Spleen (tissue), 11 donors: ENCODE results near the gene FAHD1. TPM values are rescaled to one million over a fixed set of nuclear protein-coding genes. Genes with fewer than 3 reads are reported as not detected.

Experiments
- DNase-seq: peaks from one replicate; pipeline ENCODE4 v3.0.0-alpha.2; 2020
- H3K27ac ChIP-seq, 8 donors: fragments of 200-600 bp; sonication (generic) in 7 of 8; 1 replicate in 4 of 8; 2 replicates in 4 of 8; pipeline versions ENCODE4 v1.5.0 to v1.8.0; 2016 to 2021; ENCODE audit warnings: inconsistent platforms in 4 of 8, mild to moderate bottlenecking in 4 of 8, moderate library complexity in 1 of 8
- H3K27me3 ChIP-seq, 7 donors: fragments of 200-600 bp; sonication (generic) in 6 of 7; replicated peaks in 1 of 7; 1 replicate in 4 of 7; 2 replicates in 3 of 7; pipeline versions ENCODE4 v1.5.0 to v1.8.0; 2016 to 2021; ENCODE audit warnings: inconsistent platforms in 3 of 7, mild to moderate bottlenecking in 1 of 7
- H3K36me3 ChIP-seq, 6 donors: fragments of 200-600 bp; sonication (generic) in 5 of 6; 1 replicate in 4 of 6; 2 replicates in 2 of 6; pipeline versions ENCODE4 v1.5.0 to v1.8.0; 2016 to 2021; ENCODE audit warnings: inconsistent platforms in 2 of 6
- H3K4me1 ChIP-seq, 6 donors: fragments of 200-600 bp; sonication (generic) in 5 of 6; 1 replicate in 3 of 6; 2 replicates in 3 of 6; pipeline versions ENCODE4 v1.5.0 to v1.8.0; 2016 to 2021; ENCODE audit warnings: inconsistent platforms in 3 of 6
- H3K4me3 ChIP-seq, 8 donors: fragments of 200-600 bp; sonication (generic) in 7 of 8; 1 replicate in 4 of 8; 2 replicates in 4 of 8; pipeline versions ENCODE4 v1.5.0 to v1.8.0; 2016 to 2021; ENCODE audit warnings: inconsistent platforms in 4 of 8, mild to moderate bottlenecking in 4 of 8, moderate library complexity in 2 of 8
- H3K9me3 ChIP-seq, 8 donors: fragments of 200-600 bp; sonication (generic) in 7 of 8; 1 replicate in 4 of 8; 2 replicates in 4 of 8; pipeline versions ENCODE4 v1.5.0 to v1.8.0; 2016 to 2021; ENCODE audit warnings: inconsistent platforms in 4 of 8
- CTCF ChIP-seq, 11 experiments: fragments of 200-600 bp in 7 of 11; fragments of 450-650 bp in 4 of 11; sonication (generic) in 4 of 11; IDR thresholded peaks in 8 of 11; conservative IDR thresholded peaks in 3 of 11; 1 replicate in 7 of 11; 2 replicates in 4 of 11; pipeline versions ENCODE4 v1.4.0 to v1.8.0; 2016 to 2021; ENCODE audit warnings: antibody characterized with exemption in 11 of 11, inconsistent platforms in 4 of 11, mild to moderate bottlenecking in 1 of 11
- POLR2A ChIP-seq, 3 donors: fragments of 450-650 bp; IDR thresholded peaks; one replicate each; pipeline ENCODE4 v1.5.1; 2017; ENCODE audit warnings: antibody characterized with exemption in 3 of 3, mild to moderate bottlenecking in 1 of 3
- POLR2AphosphoS5 ChIP-seq, 3 donors: sonication (generic); formaldehyde crosslinking; IDR thresholded peaks; one replicate each; pipeline ENCODE4 v1.5.1; 2017; ENCODE audit warnings: antibody characterized with exemption in 3 of 3
- WGBS, 5 donors: extraction: QIAGEN DNeasy Blood & Tissue Kit in 3 of 5; methylation state at CpG; one replicate each; pipeline versions ENCODE4 v1.1.5 to v1.1.7; 2013 to 2018; 5-methylcytosine and 5-hydroxymethylcytosine counted together
- intact Hi-C: fragments of 100-400 bp; cut with DNase I; formaldehyde crosslinking; loops from one replicate; pipeline ENCODE4 v1.15.0; 2023; ENCODE audit warnings: low total_unique reads
- polyA plus RNA-seq, 3 donors: library from polyadenylated mRNA; stranded (reverse); fragments of 200-250 nt; gene quantifications; one replicate each; pipeline ENCODE4 v1.2.1, GENCODE V29; 2013
- total RNA-seq, 7 donors: library from RNA; depleted of rRNA in 3 of 7; stranded (reverse); fragments of >200 nt in 3 of 7; fragmentation: NEBNext Ultra II Directional in 4 of 7; extraction: Animal tissue kit (Norgen Biotek cat#: 25700) in 4 of 7; gene quantifications; one replicate each; pipeline versions ENCODE4 v1.1.0 to v1.2.1, GENCODE V29; 2016 to 2021
- donor health status: healthy with polysubstance abuse.
- donor health status: DM: no; HTN: no; CAD: no; lungs with moderate emphysema.
- donor health status: DM: no; HTN: no; CAD: no.
- donor health status: Bipolar disorder and iron deficiency.
- donor health status: healthy.
- donor health status: DM: no; HTN: no; CAD: no.
- donor health status: DM: yes; HTN: yes; CAD: no.

The FAHD1 gene
- total and polyA plus RNA-seq, 10 donors, result 9.5 to 34.9 (median 16.6) TPM

GRCh38 chr16:1865902-1866690, 39.1 kb downstream of the FAHD1 start:
- TF ChIP-seq POLR2A (IDR thresholded peaks at IDR 0.05) (no peak), POLR2AphosphoS5 (IDR thresholded peaks at IDR 0.05) (no peak), CTCF (IDR thresholded peaks at IDR 0.05 in 8 of 11, conservative IDR thresholded peaks at IDR 0.05 in 3 of 11) (no peak)

GRCh38 chr16:1870365-1871082, 43.5 kb downstream of the FAHD1 start:
- H3K4me1 ChIP-seq, result peaks cover 0 to 7% (median 0%) of the 10 kb centered on the region in 6 donors
- 52 to 60% (median 55%) methylated on average over 9 of the region's 9 CpGs for WGBS, 5 donors
- intact Hi-C loops, result no loop called here
- H3K9me3 ChIP-seq, result peaks cover 0 to 6% (median 0%) of the 10 kb centered on the region in 8 donors
- peaks cover 0 to 42% (median 26%) of the 10 kb centered on the region in 7 donors for H3K27me3 ChIP-seq
- DNase-seq, result no peak
- no peak overlapping the region for H3K27ac ChIP-seq
- no peaks in the 10 kb centered on the region for H3K36me3 ChIP-seq
- no peak for TF ChIP-seq POLR2AphosphoS5 (IDR thresholded peaks at IDR 0.05)
- no peak for TF ChIP-seq POLR2A (IDR thresholded peaks at IDR 0.05)
- H3K4me3 ChIP-seq, result no peak overlapping the region

More at GRCh38 chr16:1865902-1866690, 39.1 kb downstream of the FAHD1 start:
- peaks cover 0 to 30% (median 12%) of the 10 kb centered on the region in 7 donors for H3K27me3 ChIP-seq
- H3K4me3 ChIP-seq, result no peak overlapping the region
- H3K9me3 ChIP-seq, result no peaks in the 10 kb centered on the region
- H3K27ac ChIP-seq, result no peak overlapping the region
- DNase-seq, result no peak
- intact Hi-C loops, result no loop called here
- H3K4me1 ChIP-seq, result peaks cover 0 to 6% (median 2%) of the 10 kb centered on the region in 6 donors
- 51 to 74% (median 68%) methylated on average over 6 of the region's 6 CpGs for WGBS, 5 donors
- no peaks in the 10 kb centered on the region for H3K36me3 ChIP-seq

GRCh38 chr16:1871974-1872635, 45.1 kb downstream of the FAHD1 start, which contains the start of gene MEIOB:
Gene MEIOB, minus strand, starts transcription at chr16:1872164. Its CDS starts 3,989 bp downstream, at chr16:1868175.
- peaks cover 0 to 52% (median 28%) of the 10 kb centered on the region in 7 donors for H3K27me3 ChIP-seq
- no peak within 1 kb of the TSS for H3K27ac ChIP-seq

More at GRCh38 chr16:1871974-1872635, 45.1 kb downstream of the FAHD1 start, which contains the start of gene MEIOB:
- peak within 1 kb of the TSS in 1 of 8 donors; percentile 44 for H3K4me3 ChIP-seq
- intact Hi-C loops, result no loop called here
- H3K4me1 ChIP-seq, result peaks cover 0 to 7% (median 0%) of the 10 kb centered on the region in 6 donors
- TF ChIP-seq POLR2AphosphoS5 (IDR thresholded peaks at IDR 0.05), result no peak
- no peak for TF ChIP-seq POLR2A (IDR thresholded peaks at IDR 0.05)
- no peak for TF ChIP-seq CTCF (IDR thresholded peaks at IDR 0.05 in 8 of 11, conservative IDR thresholded peaks at IDR 0.05 in 3 of 11)
- no peaks in the 10 kb centered on the region for H3K36me3 ChIP-seq
- peaks cover 0 to 6% (median 0%) of the 10 kb centered on the region in 8 donors for H3K9me3 ChIP-seq
- WGBS, 5 donors, result 9 to 20% (median 10%) methylated on average over 30 to 68 of the region's 68 CpGs
- peak; percentile 55 for DNase-seq
